NB4 (cell line): Measurements from ENCODE around the gene INF2.

ENCODE experiments used
- DNase-seq: peaks from one replicate; pipeline ENCODE4 v3.0.0; 2010; ENCODE audit warnings: low read depth
- H3K4me3 ChIP-seq: one replicate; pipeline ENCODE4 v1.5.1; 2011; ENCODE audit warnings: mild to moderate bottlenecking, low read depth, low read length, moderate library complexity
- MYC ChIP-seq: IDR thresholded peaks from 2 replicates; pipeline ENCODE4 v1.6.1; 2011; ENCODE audit warnings: low read depth, low read length
- POLR2A ChIP-seq: IDR thresholded peaks from 2 replicates; pipeline ENCODE4 v1.6.1; 2011; ENCODE audit warnings: mild to moderate bottlenecking; ENCODE audit not compliant: insufficient read length; ENCODE audit errors: extremely low read depth
- TF ChIP-seq, protein P1 (sequence below): IDR thresholded peaks from 2 replicates; pipeline ENCODE4 v1.6.1; 2011; ENCODE audit warnings: low read depth, low read length
- TF ChIP-seq, protein P2 (sequence below): IDR thresholded peaks from one replicate; pipeline ENCODE4 v1.5.1; 2012; ENCODE audit warnings: low read depth, low read length

Gene INF2

DNA sequence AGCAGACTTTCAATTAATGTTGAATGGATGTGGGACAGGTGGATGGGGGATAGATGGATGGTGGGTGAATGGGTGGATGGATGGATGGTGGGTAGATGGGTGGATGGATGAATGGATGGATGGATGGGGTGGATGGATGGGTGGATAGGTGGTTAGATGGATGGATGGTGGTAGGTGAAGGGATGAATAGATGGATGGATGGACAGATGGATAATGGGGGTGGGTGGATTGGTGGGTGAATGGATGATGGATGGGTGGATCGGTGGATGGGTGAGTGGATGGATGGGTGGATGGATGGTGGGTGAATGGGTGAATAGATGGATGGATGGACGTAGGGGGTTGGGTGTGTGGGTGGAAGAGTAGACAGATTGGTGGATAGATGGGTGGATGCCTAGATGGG is 14.0 kb upstream of the INF2 start:
- TF ChIP-seq MYC: no peak
- TF ChIP-seq, protein P1, sequence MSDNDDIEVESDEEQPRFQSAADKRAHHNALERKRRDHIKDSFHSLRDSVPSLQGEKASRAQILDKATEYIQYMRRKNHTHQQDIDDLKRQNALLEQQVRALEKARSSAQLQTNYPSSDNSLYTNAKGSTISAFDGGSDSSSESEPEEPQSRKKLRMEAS: no peak
- TF ChIP-seq, protein P2, sequence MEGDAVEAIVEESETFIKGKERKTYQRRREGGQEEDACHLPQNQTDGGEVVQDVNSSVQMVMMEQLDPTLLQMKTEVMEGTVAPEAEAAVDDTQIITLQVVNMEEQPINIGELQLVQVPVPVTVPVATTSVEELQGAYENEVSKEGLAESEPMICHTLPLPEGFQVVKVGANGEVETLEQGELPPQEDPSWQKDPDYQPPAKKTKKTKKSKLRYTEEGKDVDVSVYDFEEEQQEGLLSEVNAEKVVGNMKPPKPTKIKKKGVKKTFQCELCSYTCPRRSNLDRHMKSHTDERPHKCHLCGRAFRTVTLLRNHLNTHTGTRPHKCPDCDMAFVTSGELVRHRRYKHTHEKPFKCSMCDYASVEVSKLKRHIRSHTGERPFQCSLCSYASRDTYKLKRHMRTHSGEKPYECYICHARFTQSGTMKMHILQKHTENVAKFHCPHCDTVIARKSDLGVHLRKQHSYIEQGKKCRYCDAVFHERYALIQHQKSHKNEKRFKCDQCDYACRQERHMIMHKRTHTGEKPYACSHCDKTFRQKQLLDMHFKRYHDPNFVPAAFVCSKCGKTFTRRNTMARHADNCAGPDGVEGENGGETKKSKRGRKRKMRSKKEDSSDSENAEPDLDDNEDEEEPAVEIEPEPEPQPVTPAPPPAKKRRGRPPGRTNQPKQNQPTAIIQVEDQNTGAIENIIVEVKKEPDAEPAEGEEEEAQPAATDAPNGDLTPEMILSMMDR: no peak
- no peak for TF ChIP-seq POLR2A

DNA sequence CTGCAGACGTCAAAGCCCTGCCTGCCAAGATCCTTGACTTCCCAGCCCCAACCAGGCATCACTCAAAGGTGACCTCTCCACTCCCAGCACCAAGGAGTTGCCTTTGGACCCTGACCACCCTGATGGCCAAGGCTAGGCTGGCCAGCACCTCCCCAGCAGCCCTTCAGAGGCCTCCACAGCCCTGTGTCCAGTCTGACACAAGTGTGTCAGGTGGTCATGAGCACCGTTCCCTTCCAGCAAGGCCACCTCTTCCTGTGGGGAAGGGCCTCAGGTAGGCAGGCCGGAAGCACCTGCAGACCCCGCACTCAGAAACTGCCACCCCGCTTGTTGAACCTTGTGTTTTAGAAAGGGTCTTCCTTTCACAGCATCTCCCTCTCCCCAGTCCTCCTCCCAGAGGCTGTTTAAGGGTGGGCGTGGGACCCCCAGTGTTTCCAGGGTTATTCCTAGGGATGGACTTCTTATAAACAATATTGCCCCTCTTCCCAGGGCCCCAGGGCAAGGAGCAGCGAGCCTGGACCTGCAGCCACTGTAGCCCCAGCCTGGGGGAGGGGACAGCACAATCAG is 13.2 kb upstream of the INF2 start:
- TF ChIP-seq, protein P2: no peak
- TF ChIP-seq MYC: no peak
- TF ChIP-seq, protein P1: no peak
- H3K4me3 ChIP-seq: no peak overlapping the region
- DNase-seq: no peak

More for the DNA sequence above, 14.0 kb upstream of the INF2 start:
- no peak overlapping the region for H3K4me3 ChIP-seq
- DNase-seq: no peak

DNA sequence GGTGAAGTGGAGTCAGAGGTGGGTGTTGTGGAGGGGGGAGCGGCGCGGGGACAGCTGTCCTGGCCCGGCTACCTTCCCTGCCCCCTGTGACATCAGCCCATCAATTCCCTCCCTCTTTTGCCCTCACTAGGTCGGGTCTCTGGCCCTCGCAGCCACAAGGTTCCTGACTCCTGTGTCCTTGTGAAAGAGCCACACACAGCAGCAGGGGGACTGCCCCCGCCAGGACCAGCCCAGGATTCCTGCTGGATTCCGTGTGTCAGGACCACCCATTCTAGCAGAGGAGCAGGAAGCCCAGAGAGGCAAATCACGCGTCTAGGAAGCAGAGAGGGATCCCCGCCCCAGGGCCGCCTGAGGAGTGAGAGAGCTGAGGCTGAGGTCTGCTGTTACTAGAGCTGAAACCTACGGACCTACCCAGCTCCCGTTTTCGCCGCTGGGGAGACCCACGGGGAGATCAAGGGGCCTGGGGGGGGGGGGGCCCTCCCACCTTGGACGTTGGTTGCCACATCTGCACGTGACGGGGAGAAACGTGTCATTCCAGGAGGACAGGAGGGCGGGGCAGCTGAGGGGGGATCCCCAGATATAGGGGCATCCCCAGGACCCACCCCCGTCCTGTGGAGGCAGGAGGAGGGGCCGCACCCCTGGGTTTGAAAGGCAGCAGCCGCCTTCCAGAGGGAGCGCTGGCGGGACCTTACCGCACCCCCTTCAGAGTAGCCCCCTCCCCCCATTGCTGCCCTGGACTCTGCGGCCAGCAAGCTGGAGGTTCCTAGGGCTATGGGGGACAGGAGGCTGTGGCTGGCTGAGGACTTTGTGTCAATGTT is 12.5 kb upstream of the INF2 start:
- no peak for TF ChIP-seq MYC
- TF ChIP-seq, protein P2: no peak
- TF ChIP-seq, protein P1: no peak
- no peak for TF ChIP-seq POLR2A
- peak overlapping the region; percentile 51 for H3K4me3 ChIP-seq
- peak; percentile 30 for DNase-seq

DNA sequence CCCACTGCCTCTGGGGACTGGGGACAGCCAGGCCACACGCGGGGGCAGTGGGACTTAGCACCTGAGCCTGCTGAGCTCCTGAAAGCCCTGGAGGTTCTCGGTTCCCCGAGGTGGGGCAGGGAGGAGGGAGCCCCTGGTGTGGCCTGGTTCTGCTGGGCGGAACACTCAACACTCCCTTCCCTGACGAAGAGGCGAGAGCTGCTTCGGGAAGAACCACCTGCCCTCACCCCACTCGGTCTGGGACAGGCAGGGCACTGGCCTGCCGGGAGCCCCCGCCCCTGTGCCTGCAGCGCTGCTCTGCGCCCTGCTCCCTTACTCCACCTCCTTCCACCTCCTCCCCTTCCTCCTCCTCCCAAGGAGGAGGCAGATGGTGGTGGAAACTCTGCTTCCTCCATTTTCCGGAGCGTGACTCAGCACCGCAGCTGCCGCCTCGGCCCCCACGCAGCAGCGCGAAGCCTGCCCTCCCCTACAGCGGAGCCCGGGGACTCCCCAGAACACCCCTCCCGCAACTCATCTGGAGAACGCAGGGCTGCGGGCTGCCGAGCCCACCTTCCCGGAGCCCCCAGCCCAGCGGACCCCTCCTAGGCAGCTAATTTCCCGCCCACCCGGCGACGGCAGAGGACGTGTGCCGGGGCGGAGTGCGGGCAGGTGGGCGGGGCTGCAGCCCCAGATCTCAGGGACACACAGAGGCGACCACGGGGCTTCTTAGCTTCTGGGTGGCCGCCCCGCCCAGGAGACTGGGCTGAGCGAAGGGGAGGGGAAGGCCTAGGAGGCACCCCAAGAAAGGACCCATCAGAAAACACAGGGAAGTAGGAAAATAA is 11.7 kb upstream of the INF2 start:
- peak; percentile 94 for DNase-seq
- peak overlapping the region; percentile 51 for H3K4me3 ChIP-seq
- TF ChIP-seq, protein P2: no peak
- TF ChIP-seq MYC (peak; percentile 61), POLR2A (peak; percentile 56)
- TF ChIP-seq, protein P1: peak; percentile 45; the same call in 1 of the 2 replicates

DNA sequence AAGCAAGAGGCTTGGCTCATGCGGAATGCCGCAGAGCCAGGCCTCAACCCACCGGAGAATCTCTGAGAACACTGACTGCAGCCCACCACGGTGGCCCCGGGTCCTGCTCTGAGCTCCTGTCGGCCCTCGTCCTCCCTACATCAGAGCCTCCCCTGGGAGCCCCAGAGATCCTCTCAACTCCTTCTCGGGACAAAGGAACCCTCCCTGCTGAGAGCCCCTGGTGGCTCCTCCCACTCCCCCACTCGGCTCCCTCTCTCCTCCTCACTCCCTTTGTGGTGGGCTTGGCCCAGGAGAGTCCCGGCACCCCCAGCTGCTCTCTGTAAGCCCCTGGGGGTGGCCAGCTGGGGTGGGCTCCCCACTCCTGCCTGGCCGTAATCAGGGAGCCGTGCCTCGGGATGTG is 11.1 kb upstream of the INF2 start:
- DNase-seq: peak; percentile 88
- no peak for TF ChIP-seq MYC
- TF ChIP-seq, protein P1: no peak
- no peak for TF ChIP-seq POLR2A
- TF ChIP-seq, protein P2: no peak
- H3K4me3 ChIP-seq: peak overlapping the region; percentile 51
